D721Med (cell line): ENCODE measurements around the gene LUZP1.

Experiments used
- DNase-seq: peaks from one replicate; pipeline ENCODE4 v3.0.0; 2011; ENCODE audit warnings: low spot score; ENCODE audit not compliant: insufficient read length
- FAIRE-seq: peaks from 2 replicates; lab custom pipeline; 2011; peaks lifted over from hg19 to GRCh38; lab: Jason Lieb, UNC
- CTCF ChIP-seq: IDR thresholded peaks from 2 replicates; pipeline ENCODE4 v1.5.1; 2012; ENCODE audit warnings: mild to moderate bottlenecking, control low read depth; ENCODE audit not compliant: insufficient read depth; ENCODE audit errors: missing control alignments

Gene LUZP1

GRCh38 chr1:23152966-23153684 is 15.5 kb downstream of the LUZP1 start:
- no peak for TF ChIP-seq CTCF
- no peak for DNase-seq
- no peak for FAIRE-seq

- no peak for DNase-seq
- no peak for TF ChIP-seq CTCF
- FAIRE-seq: no peak
These were observed 17.9 kb downstream of the LUZP1 start for GRCh38 chr1:23150742-23151141.

GRCh38 chr1:23150125-23150524 is 18.5 kb downstream of the LUZP1 start:
- FAIRE-seq (no peak), DNase-seq (no peak)
- no peak for TF ChIP-seq CTCF

GRCh38 chr1:23149114-23149513 is 19.5 kb downstream of the LUZP1 start:
- FAIRE-seq: no peak

GRCh38 chr1:23148084-23148483 is 20.6 kb downstream of the LUZP1 start:
- FAIRE-seq (no peak), DNase-seq (no peak)
- no peak for TF ChIP-seq CTCF

More at GRCh38 chr1:23149114-23149513, 19.5 kb downstream of the LUZP1 start:
- TF ChIP-seq CTCF: no peak
- DNase-seq: no peak

- no peak for TF ChIP-seq CTCF
- DNase-seq (no peak), FAIRE-seq (no peak)
These were observed 27.6 kb downstream of the LUZP1 start for GRCh38 chr1:23140940-23141596.

- DNase-seq (no peak), FAIRE-seq (no peak)
- no peak for TF ChIP-seq CTCF
These were observed 33.4 kb downstream of the LUZP1 start for GRCh38 chr1:23135268-23135667.
